HS-27A (cell line): ENCODE measurements around the gene RFXANK.

ENCODE experiments used
- DNase-seq: peaks from one replicate; pipeline ENCODE4 v3.0.0-alpha.2; 2012; ENCODE audit warnings: low read depth, missing footprints

The RFXANK gene

DNA sequence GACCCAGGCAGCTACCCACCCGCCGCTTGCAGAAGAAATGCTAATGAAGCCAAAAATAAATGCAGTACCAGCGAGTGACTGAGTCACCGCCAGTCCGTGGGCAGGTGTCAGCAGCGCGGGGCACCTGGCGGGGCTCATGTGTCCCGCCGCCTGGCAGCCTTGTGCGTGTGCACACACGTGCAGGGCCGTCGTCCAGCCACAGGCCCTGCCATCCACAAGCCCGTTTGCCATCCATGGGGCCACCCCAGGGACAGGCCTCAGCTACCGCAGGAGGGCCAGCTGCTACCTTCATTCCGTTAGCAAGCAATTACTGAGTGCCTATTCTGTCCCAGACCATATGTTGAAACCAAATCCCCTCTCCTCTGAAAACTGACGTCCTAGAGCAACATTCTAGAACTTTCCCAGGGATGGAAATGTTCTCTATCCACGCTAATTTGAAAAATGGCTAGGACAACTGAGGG lies 40.2 kb downstream of the RFXANK start:
- no peak for DNase-seq

DNA sequence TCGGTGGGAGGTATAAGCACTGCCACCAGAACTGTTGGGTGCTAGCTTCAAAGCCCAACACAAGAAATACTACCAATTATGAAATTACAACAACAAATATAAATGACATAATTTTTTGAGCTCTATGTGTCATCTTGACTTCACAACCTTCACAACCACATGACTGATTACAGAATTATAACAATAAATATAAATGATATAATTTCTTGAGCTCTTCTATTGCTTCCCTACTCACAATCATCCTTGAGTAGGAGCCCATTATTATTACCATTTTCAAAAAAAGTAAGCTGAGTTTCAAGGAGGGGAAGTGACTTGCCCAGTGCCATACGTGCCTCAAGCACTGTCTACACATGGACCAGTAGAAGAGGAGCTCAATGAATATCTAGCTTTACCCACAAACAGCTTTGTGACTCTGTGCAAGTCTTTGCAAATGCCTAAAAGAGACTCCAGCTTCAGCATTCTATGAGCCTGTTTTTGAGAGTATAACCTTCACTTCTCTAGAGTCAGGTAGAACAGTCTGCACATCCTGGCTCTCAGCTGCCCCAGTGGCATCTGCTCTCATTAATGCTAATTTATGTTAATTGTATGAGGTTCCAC lies 42.3 kb downstream of the RFXANK start:
- no peak for DNase-seq

- DNase-seq: no peak
Observed at GRCh38 chr19:19236173-19236572, 44.1 kb downstream of the RFXANK start.

DNA sequence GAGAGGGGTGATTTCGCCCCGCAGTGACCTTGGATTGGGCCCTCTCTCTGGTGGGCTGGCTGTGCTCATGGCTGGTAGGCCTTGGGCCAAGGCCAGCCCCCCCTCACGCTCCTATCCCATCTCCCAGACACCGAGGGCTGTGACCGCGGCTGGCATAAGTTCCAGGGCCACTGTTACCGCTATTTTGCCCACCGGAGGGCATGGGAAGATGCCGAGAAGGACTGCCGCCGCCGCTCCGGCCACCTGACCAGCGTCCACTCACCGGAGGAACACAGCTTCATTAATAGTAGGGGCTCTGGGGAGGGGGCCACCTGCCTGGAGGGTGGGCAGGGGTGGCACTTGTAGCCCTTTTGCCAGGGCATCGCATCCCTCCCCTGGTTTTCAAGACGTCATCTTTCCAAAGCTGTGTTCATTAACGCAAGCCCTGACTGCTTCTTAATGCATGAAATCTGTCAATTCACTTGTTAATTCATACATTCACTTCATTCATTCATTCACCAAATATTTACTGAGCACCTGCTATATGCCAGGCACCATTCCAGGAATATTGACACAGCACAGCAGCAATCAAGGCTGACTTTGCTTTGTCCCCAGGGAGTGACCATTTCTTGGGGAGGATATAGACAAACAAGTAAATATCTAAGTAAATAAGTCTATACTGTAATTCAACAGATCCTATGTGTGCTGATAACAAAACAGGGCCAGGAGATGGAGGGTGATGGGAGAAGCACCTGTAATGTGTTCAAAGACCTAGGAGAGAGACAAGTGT lies 46.3 kb downstream of the RFXANK start:
- DNase-seq: no peak

DNA sequence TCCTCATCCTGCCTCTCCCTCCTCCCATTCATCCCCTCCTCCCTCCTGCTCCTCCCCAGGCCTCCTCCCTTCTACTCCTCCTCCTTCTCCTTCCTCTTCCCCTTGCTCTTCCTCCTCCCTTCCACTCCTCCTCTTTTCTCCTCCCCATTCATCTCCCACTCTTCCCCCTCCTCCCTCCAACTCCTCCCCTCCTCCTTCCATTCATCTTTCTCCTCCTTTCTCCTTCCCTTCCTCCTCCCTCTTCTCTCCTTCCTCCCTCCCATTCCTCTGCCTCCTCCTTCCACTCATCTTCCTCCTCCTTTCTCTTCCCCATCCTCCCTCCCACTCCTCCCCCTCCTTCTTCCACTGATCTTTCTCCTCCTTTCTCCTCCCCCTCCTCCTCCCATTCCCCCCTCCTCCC lies 47.6 kb downstream of the RFXANK start:
- DNase-seq: no peak

DNA sequence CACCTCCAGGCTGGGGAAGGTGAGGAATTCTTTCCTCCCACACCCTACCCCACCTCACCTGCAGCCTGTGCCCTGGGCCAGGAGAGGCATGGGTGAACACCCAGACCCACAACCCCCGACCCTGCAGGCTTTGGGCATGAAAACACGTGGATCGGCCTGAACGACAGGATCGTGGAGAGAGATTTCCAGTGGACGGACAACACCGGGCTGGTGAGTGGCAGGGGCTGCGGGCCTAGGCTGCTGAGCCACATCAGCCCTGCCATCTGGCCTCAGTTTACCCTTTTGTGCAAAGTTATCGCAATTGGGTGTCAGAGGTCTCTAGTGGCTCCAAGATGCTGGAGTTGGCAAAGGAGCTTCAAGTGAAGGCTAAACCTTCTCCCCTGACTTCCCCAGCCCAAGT lies 48.4 kb downstream of the RFXANK start:
- no peak for DNase-seq

GRCh38 chr19:19250196-19250801 lies 58.2 kb downstream of the RFXANK start:
- no peak for DNase-seq
